AG10803 (cell line): ENCODE data around the gene LACTB.

Experiments used
- DNase-seq: peaks from one replicate; pipeline ENCODE4 v3.0.0; 2010; ENCODE audit warnings: low read depth
- H3K4me3 ChIP-seq: 2 replicates; pipeline ENCODE4 v1.5.1; 2011; ENCODE audit warnings: mild to moderate bottlenecking, low read length, control low read depth
- CTCF ChIP-seq: conservative IDR thresholded peaks from 2 replicates; pipeline ENCODE4 v1.5.1; 2011; ENCODE audit warnings: mild to moderate bottlenecking, low read length, control low read depth, inconsistent platforms

The LACTB gene

GRCh38 chr15:63188247-63188925 is 66.7 kb downstream of the LACTB start:
- DNase-seq: no peak
- peak overlapping the region; percentile 68 for H3K4me3 ChIP-seq

GRCh38 chr15:63188926-63189871 is 67.5 kb downstream of the LACTB start, which contains the start of gene RAB8B:
Gene RAB8B, plus strand, starts transcription at chr15:63189606. Its CDS starts 19 bp downstream, at chr15:63189625.
- TF ChIP-seq CTCF: peak; percentile 30
- H3K4me3 ChIP-seq: peak within 1 kb of the TSS; percentile 90
- DNase-seq: peak; percentile 95

More at GRCh38 chr15:63188247-63188925, 66.7 kb downstream of the LACTB start:
- TF ChIP-seq CTCF: no peak

- H3K4me3 ChIP-seq: peak overlapping the region; percentile 90
- DNase-seq: no peak
- no peak for TF ChIP-seq CTCF
Measured at GRCh38 chr15:63189941-63190768, 68.5 kb downstream of the LACTB start.

- TF ChIP-seq CTCF: no peak
- DNase-seq: no peak
- H3K4me3 ChIP-seq: peak overlapping the region; percentile 90
Measured at GRCh38 chr15:63190769-63191649, 69.3 kb downstream of the LACTB start.
